ENCODE measurements around the gene PNISR.

Gene PNISR

DNA sequence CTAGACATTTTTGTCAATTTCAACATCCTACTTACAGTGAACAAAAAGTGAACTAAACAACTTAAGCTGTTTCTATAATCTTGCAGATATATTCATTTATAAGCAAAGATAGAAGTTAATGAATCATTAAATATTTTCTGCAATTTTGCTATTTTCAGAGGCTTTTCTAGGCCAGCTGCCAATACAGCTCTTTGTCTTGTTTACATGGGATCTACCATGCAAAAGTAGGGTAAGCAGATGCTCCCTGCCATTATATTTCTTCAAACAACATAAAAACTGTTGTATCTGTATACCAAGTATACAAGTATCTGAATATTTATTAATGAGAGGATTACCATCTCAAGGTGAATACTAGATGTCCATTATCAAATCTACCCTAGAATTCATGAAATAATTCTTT lies 15.4 kb downstream of the PNISR start:
- Histone ChIP-seq H3K4me3 (ENCODE audit: low read length in 2 of 2) (no peak overlapping the region), H3K4me1 (ENCODE audit: control insufficient read depth, insufficient read depth, low read length) (no peaks in the 10 kb centered on the region), H3K36me3 (ENCODE audit: control insufficient read depth in 2 of 2, insufficient read depth in 2 of 2, low read length in 2 of 2) (peaks cover 27 to 45% of the 10 kb centered on the region in 2 donors), H3K9ac (ENCODE audit: low read length in 2 of 2) (no peak overlapping the region), H3K9me3 (ENCODE audit: control insufficient read depth in 2 of 2, low read length in 2 of 2) (no peaks in the 10 kb centered on the region), H3K27ac (ENCODE audit: low read length) (no peak overlapping the region), H3K27me3 (ENCODE audit: control insufficient read depth in 1 of 2, insufficient read depth in 2 of 2, low read length in 2 of 2) (no peaks in the 10 kb centered on the region)

DNA sequence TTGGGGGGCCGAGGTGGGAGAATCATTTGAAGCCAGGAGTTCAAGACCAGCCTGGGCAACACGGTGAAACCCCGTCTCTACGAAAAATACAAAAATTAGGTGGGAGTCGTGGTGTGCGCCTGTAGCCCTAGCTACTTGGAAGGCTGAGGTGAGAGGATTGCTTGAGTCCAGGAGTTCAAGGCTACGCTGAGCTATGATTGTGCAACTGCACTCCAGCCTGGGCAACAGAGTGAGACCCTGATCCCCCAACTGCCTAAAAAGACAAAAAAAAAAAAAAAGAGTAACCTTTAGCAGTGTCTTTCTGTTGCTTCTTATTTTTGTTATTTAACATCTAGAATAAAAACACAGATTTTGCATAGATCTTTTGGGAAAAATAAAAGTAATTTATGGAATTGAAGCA lies 18.0 kb downstream of the PNISR start:
- H3K36me3 ChIP-seq (ENCODE audit: control insufficient read depth in 2 of 2, insufficient read depth in 2 of 2, low read length in 2 of 2), result peaks cover 44 to 59% of the 10 kb centered on the region in 2 donors
- H3K27me3 ChIP-seq (ENCODE audit: control insufficient read depth in 1 of 2, insufficient read depth in 2 of 2, low read length in 2 of 2), result no peaks in the 10 kb centered on the region
- no peak overlapping the region for H3K4me3 ChIP-seq (ENCODE audit: low read length in 2 of 2)
- H3K9me3 ChIP-seq (ENCODE audit: control insufficient read depth in 2 of 2, low read length in 2 of 2), result no peaks in the 10 kb centered on the region
- no peak overlapping the region for H3K9ac ChIP-seq (ENCODE audit: low read length in 2 of 2)
- no peak overlapping the region for H3K27ac ChIP-seq (ENCODE audit: low read length)
- no peaks in the 10 kb centered on the region for H3K4me1 ChIP-seq (ENCODE audit: control insufficient read depth, insufficient read depth, low read length)

DNA sequence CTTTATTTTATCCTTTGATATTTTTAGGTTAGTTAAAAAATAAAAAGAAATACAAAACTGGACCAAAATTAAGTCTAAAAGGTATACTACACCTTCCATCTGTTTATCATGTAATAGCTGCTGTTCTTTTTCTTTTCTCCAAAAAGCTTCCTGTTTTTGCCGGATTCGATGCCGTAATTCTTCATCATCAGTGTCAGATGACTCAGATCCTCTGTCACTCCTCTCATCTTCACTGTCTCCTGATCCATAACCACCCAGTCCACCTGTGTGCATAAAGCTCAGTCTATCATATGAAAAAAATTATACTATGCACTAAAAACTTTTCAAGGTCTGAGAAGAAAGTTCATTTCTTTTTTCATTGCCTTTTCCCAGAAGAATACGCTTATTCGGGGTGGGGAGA lies 22.7 kb downstream of the PNISR start:
- Histone ChIP-seq H3K4me1 (ENCODE audit: control insufficient read depth, insufficient read depth, low read length) (no peaks in the 10 kb centered on the region), H3K4me3 (ENCODE audit: low read length in 2 of 2) (no peak overlapping the region), H3K27ac (ENCODE audit: low read length) (no peak overlapping the region), H3K9me3 (ENCODE audit: control insufficient read depth in 2 of 2, low read length in 2 of 2) (no peaks in the 10 kb centered on the region), H3K9ac (ENCODE audit: low read length in 2 of 2) (no peak overlapping the region), H3K36me3 (ENCODE audit: control insufficient read depth in 2 of 2, insufficient read depth in 2 of 2, low read length in 2 of 2) (peaks cover 32 to 61% of the 10 kb centered on the region in 2 donors), H3K27me3 (ENCODE audit: control insufficient read depth in 1 of 2, insufficient read depth in 2 of 2, low read length in 2 of 2) (no peaks in the 10 kb centered on the region)

DNA sequence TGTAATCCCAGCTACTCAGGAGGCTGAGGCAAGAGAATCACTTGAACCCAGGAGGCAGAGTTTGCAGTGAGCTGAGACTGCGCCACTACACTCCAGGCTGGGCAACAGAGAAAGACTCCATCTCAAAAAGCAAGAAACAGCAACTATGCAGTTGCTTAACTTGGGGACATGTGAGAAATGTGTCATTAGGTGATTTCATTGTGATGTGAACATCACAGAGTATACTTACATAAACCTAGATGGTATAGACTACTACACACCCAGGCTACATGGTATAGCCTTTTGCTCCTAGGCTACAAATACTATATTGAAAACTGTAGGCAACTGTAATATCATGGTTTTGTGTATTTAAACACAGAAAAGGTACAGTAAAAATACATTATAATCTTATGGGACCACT lies 27.8 kb downstream of the PNISR start:
- H3K27me3 ChIP-seq (ENCODE audit: control insufficient read depth in 1 of 2, insufficient read depth in 2 of 2, low read length in 2 of 2), result no peaks in the 10 kb centered on the region
- H3K9me3 ChIP-seq (ENCODE audit: control insufficient read depth in 2 of 2, low read length in 2 of 2), result no peaks in the 10 kb centered on the region
- no peak overlapping the region for H3K9ac ChIP-seq (ENCODE audit: low read length in 2 of 2)
- peaks cover 6 to 23% of the 10 kb centered on the region in 2 donors for H3K36me3 ChIP-seq (ENCODE audit: control insufficient read depth in 2 of 2, insufficient read depth in 2 of 2, low read length in 2 of 2)
- H3K4me1 ChIP-seq (ENCODE audit: control insufficient read depth, insufficient read depth, low read length), result no peaks in the 10 kb centered on the region
- H3K4me3 ChIP-seq (ENCODE audit: low read length in 2 of 2), result no peak overlapping the region
- H3K27ac ChIP-seq (ENCODE audit: low read length), result no peak overlapping the region

DNA sequence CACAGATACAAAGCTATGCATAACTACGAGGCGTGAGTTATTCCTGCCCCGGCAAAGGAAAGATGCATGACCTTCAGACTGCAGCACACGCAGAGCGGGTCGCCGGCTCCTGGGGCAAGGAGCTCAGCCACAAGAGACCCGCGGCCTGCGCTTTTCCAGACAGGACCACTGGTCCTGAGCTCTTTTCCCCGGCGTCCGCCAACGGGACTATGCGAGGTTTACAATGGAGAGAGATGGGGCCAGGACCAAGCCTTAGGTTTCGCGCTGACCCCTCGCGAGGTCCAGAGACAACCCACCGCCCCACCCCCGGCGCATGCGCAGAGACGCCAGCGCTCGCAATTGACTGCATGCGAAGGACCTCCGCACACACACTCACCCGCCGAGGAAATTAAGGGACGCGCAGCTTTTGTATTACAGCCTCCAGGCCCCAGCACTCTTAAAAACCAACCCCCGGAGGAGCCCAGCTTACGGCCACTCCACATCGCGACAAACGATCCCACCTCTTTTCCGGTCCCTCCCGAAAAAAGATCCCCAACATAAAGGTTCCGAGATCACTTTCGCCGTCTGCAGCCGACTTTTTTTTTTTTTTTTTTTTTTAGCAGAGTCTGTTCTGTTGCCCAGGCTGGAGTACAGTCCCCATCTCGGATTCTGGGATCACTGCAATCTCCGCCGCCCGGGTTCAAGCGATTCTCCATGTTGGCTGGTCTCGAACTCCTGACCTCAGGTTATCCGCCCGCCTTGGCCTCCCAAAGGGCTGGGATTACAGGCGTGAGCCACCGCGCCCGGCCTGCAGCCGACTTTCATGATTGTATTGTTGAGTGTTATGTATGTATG lies 31.2 kb downstream of the PNISR start, which contains the start of gene COQ3:
TSS of gene COQ3 (minus strand) at position 498 of the 834 bp plus-strand sequence. CDS start at position 482, 16 bp downstream.
- Histone ChIP-seq H3K4me3 (ENCODE audit: low read length in 2 of 2) (peak within 1 kb of the TSS; percentile 75 to 94), H3K9ac (ENCODE audit: low read length in 2 of 2) (peak within 1 kb of the TSS; percentile 86 to 87), H3K27ac (ENCODE audit: low read length) (peak within 1 kb of the TSS; percentile 78), H3K4me1 (ENCODE audit: control insufficient read depth, insufficient read depth, low read length) (no peaks in the 10 kb centered on the region), H3K36me3 (ENCODE audit: control insufficient read depth in 2 of 2, insufficient read depth in 2 of 2, low read length in 2 of 2) (no peaks in the 10 kb centered on the region), H3K27me3 (ENCODE audit: control insufficient read depth in 1 of 2, insufficient read depth in 2 of 2, low read length in 2 of 2) (no peaks in the 10 kb centered on the region), H3K9me3 (ENCODE audit: control insufficient read depth in 2 of 2, low read length in 2 of 2) (no peaks in the 10 kb centered on the region)

DNA sequence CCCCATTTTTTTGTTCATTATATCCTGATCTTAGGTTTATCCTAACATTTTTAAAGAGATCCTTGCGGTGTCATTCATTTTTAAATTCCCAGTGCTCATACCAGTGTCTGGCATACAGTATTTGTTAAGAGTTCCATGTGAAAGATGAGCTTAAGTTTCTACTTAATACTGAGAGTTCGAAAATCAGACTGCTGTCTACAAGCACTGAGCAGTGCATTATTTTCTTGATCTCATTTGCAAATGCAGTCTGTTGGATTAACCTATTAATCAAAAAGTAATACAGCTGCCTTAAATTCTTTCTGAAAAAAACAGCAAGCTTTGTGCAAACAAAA lies 31.8 kb downstream of the PNISR start:
- peak overlapping the region; percentile 78 for H3K27ac ChIP-seq (ENCODE audit: low read length)

DNA sequence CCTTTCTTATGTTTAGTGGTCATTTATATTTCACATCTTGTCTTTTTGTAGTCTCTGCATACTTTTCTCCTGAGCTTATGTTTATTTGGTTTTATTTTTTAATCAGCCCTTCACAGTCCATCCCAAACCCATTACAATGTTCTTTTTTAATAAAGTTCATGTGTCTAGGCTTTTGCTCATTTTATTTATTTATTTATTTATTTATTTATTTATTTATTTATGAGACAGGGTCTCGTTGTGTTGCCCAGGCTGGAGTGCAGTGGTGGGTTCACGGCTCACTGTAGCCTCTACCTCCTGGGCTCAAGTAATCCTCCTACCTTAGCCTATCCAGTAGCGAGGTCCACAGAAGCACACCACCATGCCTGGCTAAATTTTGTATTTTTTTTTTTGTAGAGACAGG lies 34.2 kb downstream of the PNISR start:
- H3K27ac ChIP-seq (ENCODE audit: low read length), result no peak overlapping the region
- no peaks in the 10 kb centered on the region for H3K4me1 ChIP-seq (ENCODE audit: control insufficient read depth, insufficient read depth, low read length)
- no peaks in the 10 kb centered on the region for H3K27me3 ChIP-seq (ENCODE audit: control insufficient read depth in 1 of 2, insufficient read depth in 2 of 2, low read length in 2 of 2)
- no peaks in the 10 kb centered on the region for H3K36me3 ChIP-seq (ENCODE audit: control insufficient read depth in 2 of 2, insufficient read depth in 2 of 2, low read length in 2 of 2)
- H3K9me3 ChIP-seq (ENCODE audit: control insufficient read depth in 2 of 2, low read length in 2 of 2), result no peaks in the 10 kb centered on the region
- no peak overlapping the region for H3K4me3 ChIP-seq (ENCODE audit: low read length in 2 of 2)
- no peak overlapping the region for H3K9ac ChIP-seq (ENCODE audit: low read length in 2 of 2)

More for the DNA sequence above, 31.8 kb downstream of the PNISR start:
- Histone ChIP-seq H3K9ac (ENCODE audit: low read length in 2 of 2) (peak overlapping the region; percentile 86 to 87), H3K4me1 (ENCODE audit: control insufficient read depth, insufficient read depth, low read length) (no peaks in the 10 kb centered on the region), H3K9me3 (ENCODE audit: control insufficient read depth in 2 of 2, low read length in 2 of 2) (no peaks in the 10 kb centered on the region), H3K27me3 (ENCODE audit: control insufficient read depth in 1 of 2, insufficient read depth in 2 of 2, low read length in 2 of 2) (no peaks in the 10 kb centered on the region), H3K4me3 (ENCODE audit: low read length in 2 of 2) (peak overlapping the region; percentile 75 to 94), H3K36me3 (ENCODE audit: control insufficient read depth in 2 of 2, insufficient read depth in 2 of 2, low read length in 2 of 2) (no peaks in the 10 kb centered on the region)

DNA sequence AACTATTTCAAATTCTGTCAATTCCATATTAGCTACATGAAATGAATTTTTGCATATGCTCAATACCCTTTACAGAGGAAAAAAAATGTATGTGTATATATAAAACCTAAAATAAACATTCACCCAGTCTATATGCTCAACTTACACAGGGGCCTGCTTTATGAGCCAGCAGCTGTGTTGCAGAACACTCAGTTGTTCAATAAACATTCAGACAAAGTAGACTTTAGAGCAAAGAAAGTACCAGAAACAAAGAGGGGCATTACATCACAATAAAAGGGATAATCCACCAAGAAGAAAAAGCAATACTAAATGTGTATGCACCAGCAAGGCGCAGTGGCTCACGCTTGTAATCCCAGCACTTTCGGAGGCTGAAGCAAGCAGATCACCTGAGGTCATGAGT lies 40.6 kb downstream of the PNISR start:
- Histone ChIP-seq H3K27me3 (ENCODE audit: control insufficient read depth in 1 of 2, insufficient read depth in 2 of 2, low read length in 2 of 2) (no peaks in the 10 kb centered on the region), H3K36me3 (ENCODE audit: control insufficient read depth in 2 of 2, insufficient read depth in 2 of 2, low read length in 2 of 2) (peaks cover 0 to 2% of the 10 kb centered on the region in 2 donors), H3K4me1 (ENCODE audit: control insufficient read depth, insufficient read depth, low read length) (no peaks in the 10 kb centered on the region), H3K27ac (ENCODE audit: low read length) (no peak overlapping the region), H3K4me3 (ENCODE audit: low read length in 2 of 2) (no peak overlapping the region), H3K9ac (ENCODE audit: low read length in 2 of 2) (no peak overlapping the region), H3K9me3 (ENCODE audit: control insufficient read depth in 2 of 2, low read length in 2 of 2) (no peaks in the 10 kb centered on the region)

DNA sequence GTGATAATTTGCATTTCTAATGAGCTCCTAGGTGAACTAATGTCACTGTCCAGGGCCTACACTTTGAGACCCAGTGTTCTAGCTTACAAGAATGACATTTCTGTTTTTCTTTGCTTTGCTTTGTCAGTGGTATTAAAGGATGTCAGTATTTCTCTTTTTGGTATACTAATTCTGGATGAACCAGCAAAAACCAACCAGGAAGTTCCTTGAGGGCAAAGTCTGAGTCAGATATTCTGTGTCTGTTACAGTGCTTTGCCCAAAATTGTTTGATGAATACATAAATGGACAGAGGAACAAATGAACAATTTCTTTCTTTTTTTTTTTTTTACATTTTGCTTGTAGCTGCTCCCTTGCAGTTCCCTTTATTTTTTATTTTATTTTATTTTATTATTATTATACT lies 46.5 kb downstream of the PNISR start:
- Histone ChIP-seq H3K27ac (ENCODE audit: low read length) (no peak overlapping the region), H3K36me3 (ENCODE audit: control insufficient read depth in 2 of 2, insufficient read depth in 2 of 2, low read length in 2 of 2) (peaks cover 0 to 2% of the 10 kb centered on the region in 2 donors), H3K27me3 (ENCODE audit: control insufficient read depth in 1 of 2, insufficient read depth in 2 of 2, low read length in 2 of 2) (no peaks in the 10 kb centered on the region), H3K9ac (ENCODE audit: low read length in 2 of 2) (no peak overlapping the region), H3K4me1 (ENCODE audit: control insufficient read depth, insufficient read depth, low read length) (no peaks in the 10 kb centered on the region), H3K9me3 (ENCODE audit: control insufficient read depth in 2 of 2, low read length in 2 of 2) (no peaks in the 10 kb centered on the region), H3K4me3 (ENCODE audit: low read length in 2 of 2) (no peak overlapping the region)

DNA sequence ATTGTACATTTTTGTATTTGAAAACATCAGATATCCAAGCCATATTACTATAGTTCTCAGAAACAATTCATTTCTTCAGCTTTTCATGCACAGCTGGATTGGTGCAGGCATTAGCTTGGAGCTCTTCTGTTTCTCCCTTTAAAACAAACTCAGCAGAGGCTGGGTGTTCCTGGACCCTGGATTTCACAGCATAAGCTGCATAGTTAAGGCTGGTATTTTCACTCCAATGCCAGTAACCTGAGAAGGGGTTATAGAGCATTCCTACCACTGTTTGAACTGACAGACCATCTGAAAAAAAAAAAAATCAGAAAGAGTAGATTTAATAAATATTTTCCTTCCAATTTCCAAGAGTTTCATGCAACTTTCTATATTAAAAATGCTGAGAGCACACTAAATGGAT lies 55.6 kb downstream of the PNISR start:
- H3K9me3 ChIP-seq (ENCODE audit: control insufficient read depth in 2 of 2, low read length in 2 of 2), result no peaks in the 10 kb centered on the region
- H3K4me1 ChIP-seq (ENCODE audit: control insufficient read depth, insufficient read depth, low read length), result no peaks in the 10 kb centered on the region
- H3K36me3 ChIP-seq (ENCODE audit: control insufficient read depth in 2 of 2, insufficient read depth in 2 of 2, low read length in 2 of 2), result no peaks in the 10 kb centered on the region
- H3K4me3 ChIP-seq (ENCODE audit: low read length in 2 of 2), result no peak overlapping the region
- H3K27ac ChIP-seq (ENCODE audit: low read length), result no peak overlapping the region
- H3K27me3 ChIP-seq (ENCODE audit: control insufficient read depth in 1 of 2, insufficient read depth in 2 of 2, low read length in 2 of 2), result no peaks in the 10 kb centered on the region
- no peak overlapping the region for H3K9ac ChIP-seq (ENCODE audit: low read length in 2 of 2)

DNA sequence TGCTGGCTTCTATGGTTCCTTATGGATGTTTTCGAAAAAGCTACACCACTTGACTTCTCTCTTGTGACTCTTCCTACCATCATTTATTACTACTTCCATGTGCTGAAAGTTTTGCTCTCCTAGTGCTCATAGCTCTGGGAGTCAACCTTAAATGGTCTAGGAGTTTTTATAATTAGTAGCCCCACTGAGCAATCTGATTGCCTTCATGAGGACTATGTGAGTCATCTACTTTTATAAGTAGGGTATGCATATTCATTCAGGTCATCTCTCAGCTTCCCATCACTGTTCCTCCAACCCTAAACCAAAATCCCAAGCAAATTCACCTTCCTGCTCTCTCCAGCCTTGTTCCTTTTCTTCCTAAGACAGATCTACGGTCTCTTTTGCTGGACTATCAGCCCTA lies 58.3 kb downstream of the PNISR start:
- H3K4me3 ChIP-seq (ENCODE audit: low read length in 2 of 2), result no peak overlapping the region
- no peaks in the 10 kb centered on the region for H3K27me3 ChIP-seq (ENCODE audit: control insufficient read depth in 1 of 2, insufficient read depth in 2 of 2, low read length in 2 of 2)
- no peaks in the 10 kb centered on the region for H3K4me1 ChIP-seq (ENCODE audit: control insufficient read depth, insufficient read depth, low read length)
- no peaks in the 10 kb centered on the region for H3K9me3 ChIP-seq (ENCODE audit: control insufficient read depth in 2 of 2, low read length in 2 of 2)
- no peak overlapping the region for H3K9ac ChIP-seq (ENCODE audit: low read length in 2 of 2)
- no peak overlapping the region for H3K27ac ChIP-seq (ENCODE audit: low read length)
- H3K36me3 ChIP-seq (ENCODE audit: control insufficient read depth in 2 of 2, insufficient read depth in 2 of 2, low read length in 2 of 2), result no peaks in the 10 kb centered on the region

All from stomach smooth muscle (tissue), 2 donors.